ENCODE data around the gene POLRMT. TPM values are rescaled to one million over a fixed set of nuclear protein-coding genes. Genes with fewer than 3 reads are reported as not detected.

POLRMT gene
- total RNA-seq, 4 donors from 2014 or later: 28.2 to 73.5 (median 51.5) TPM

GRCh38 chr19:572140-572742 is 61.1 kb downstream of the POLRMT start, which contains the start of gene BSG:
BSG (plus strand) TSS chr19:572596; CDS start chr19:572635, 39 bp downstream.
- Histone ChIP-seq H3K27ac (peak within 1 kb of the TSS; percentile 78 to 95 (median 93)), H3K36me3 (peaks cover 0 to under 1% (median 0%) of the 10 kb centered on the region in 3 donors), H3K4me3 (peak within 1 kb of the TSS; percentile 86 to 99 (median 88)), H3K4me1 (peaks cover 0 to 53% (median 35%) of the 10 kb centered on the region in 4 donors), H3K27me3 (no peaks in the 10 kb centered on the region), H3K9me3 (no peaks in the 10 kb centered on the region)
- WGBS, 2 donors: 0% methylated on average over 64 to 79 of the region's 79 CpGs
- DNase-seq (ENCODE audit: low spot score in 2 of 2): peak; percentile 97
- peak in 2 of 5 experiments; percentile 50 to 54 for TF ChIP-seq CTCF (IDR thresholded peaks at IDR 0.05)
- TF ChIP-seq POLR2A (IDR thresholded peaks at IDR 0.05): peak; percentile 95 to 98
- TF ChIP-seq EP300 (IDR thresholded peaks at IDR 0.05): peak; percentile 73 to 95

DNA sequence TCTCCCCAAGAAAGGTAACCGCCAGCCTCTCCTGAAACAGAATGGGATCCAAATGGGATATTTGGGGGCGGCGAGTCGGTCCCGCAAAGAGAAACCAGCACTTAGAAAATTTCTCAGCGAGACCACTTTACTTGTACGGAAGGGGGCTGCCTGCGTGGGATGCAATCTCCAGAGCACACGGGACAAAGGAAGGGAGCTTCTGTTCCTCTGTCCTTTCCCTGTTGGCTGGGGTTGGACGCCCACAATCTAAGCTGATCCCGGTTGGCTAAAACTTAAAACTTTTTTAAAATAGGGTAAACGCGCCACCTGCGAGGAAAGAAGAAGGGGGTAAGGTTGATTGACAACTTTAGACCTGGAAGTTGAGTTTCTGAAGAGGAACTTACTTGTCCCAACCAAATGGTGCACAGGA is 61.8 kb downstream of the POLRMT start:
- 0 to 1% methylated on average over 14 of the region's 14 CpGs for WGBS, 2 donors
- peak overlapping the region in 3 of 4 donors; percentile 92 to 95 (median 94) for H3K27ac ChIP-seq
- no peak for TF ChIP-seq EP300 (IDR thresholded peaks at IDR 0.05)
- no peak for TF ChIP-seq POLR2A (IDR thresholded peaks at IDR 0.05)
- no peak for TF ChIP-seq CTCF (IDR thresholded peaks at IDR 0.05)
- no peaks in the 10 kb centered on the region for H3K9me3 ChIP-seq
- no peak for DNase-seq (ENCODE audit: low spot score in 2 of 2)
- no peaks in the 10 kb centered on the region for H3K36me3 ChIP-seq
- peaks cover 0 to 46% (median 34%) of the 10 kb centered on the region in 4 donors for H3K4me1 ChIP-seq
- H3K4me3 ChIP-seq: peak overlapping the region; percentile 63 to 99 (median 88)
- no peaks in the 10 kb centered on the region for H3K27me3 ChIP-seq

- no peaks in the 10 kb centered on the region for H3K9me3 ChIP-seq
- 5 to 7% methylated on average over 44 to 45 of the region's 45 CpGs for WGBS, 2 donors
- H3K27ac ChIP-seq: peak overlapping the region in 2 of 4 donors; percentile 92 to 95
- H3K27me3 ChIP-seq: no peaks in the 10 kb centered on the region
- no peak for DNase-seq (ENCODE audit: low spot score in 2 of 2)
- H3K4me1 ChIP-seq: peaks cover 0 to 41% (median 30%) of the 10 kb centered on the region in 4 donors
- no peaks in the 10 kb centered on the region for H3K36me3 ChIP-seq
- no peak for TF ChIP-seq CTCF (IDR thresholded peaks at IDR 0.05)
- no peak for TF ChIP-seq POLR2A (IDR thresholded peaks at IDR 0.05)
- TF ChIP-seq EP300 (IDR thresholded peaks at IDR 0.05): no peak
- peak overlapping the region; percentile 63 to 99 (median 88) for H3K4me3 ChIP-seq
These were observed 62.3 kb downstream of the POLRMT start for GRCh38 chr19:570937-571565.

- WGBS, 2 donors: 84 to 86% methylated on average over 16 to 18 of the region's 25 CpGs
- Histone ChIP-seq H3K27ac (no peak overlapping the region), H3K9me3 (no peaks in the 10 kb centered on the region), H3K4me3 (no peak overlapping the region), H3K36me3 (no peaks in the 10 kb centered on the region), H3K4me1 (peaks cover 0 to 33% (median 23%) of the 10 kb centered on the region in 4 donors), H3K27me3 (no peaks in the 10 kb centered on the region)
- no peak for DNase-seq (ENCODE audit: low spot score in 2 of 2)
- TF ChIP-seq EP300 (IDR thresholded peaks at IDR 0.05): no peak
- TF ChIP-seq CTCF (IDR thresholded peaks at IDR 0.05): no peak
- no peak for TF ChIP-seq POLR2A (IDR thresholded peaks at IDR 0.05)
These were observed 63.1 kb downstream of the POLRMT start for GRCh38 chr19:570251-570686.
